ENCODE results near the gene CCNY. TPM values are rescaled to one million over a fixed set of nuclear protein-coding genes. Genes with fewer than 3 reads are reported as not detected.

The CCNY gene
- total and polyA plus RNA-seq, 2 of the 4 experiments (the other 2 are of a cell fraction) = 38.0 to 131 TPM

- TF ChIP-seq ELK1 (IDR thresholded peaks at IDR 0.05; ENCODE audit: borderline replicate concordance, low read depth, low read length) (no peak), MXI1 (IDR thresholded peaks at IDR 0.05; ENCODE audit: borderline replicate concordance, low read depth, low read length) (no peak), RAD21 (IDR thresholded peaks at IDR 0.05; ENCODE audit: low read length) (no peak), USF2 (IDR thresholded peaks at IDR 0.05; ENCODE audit: low read depth, low read length) (no peak), FOS (IDR thresholded peaks at IDR 0.05; ENCODE audit: low read depth, low read length) (no peak), CHD1 (IDR thresholded peaks at IDR 0.05; ENCODE audit: low read depth, low read length) (no peak), POLR2A (IDR thresholded peaks at IDR 0.05; ENCODE audit: low read depth, low read length) (no peak), RFX5 (IDR thresholded peaks at IDR 0.05; ENCODE audit: low read depth, low read length) (no peak), CEBPB (IDR thresholded peaks at IDR 0.05; ENCODE audit: low read depth, low read length) (no peak), MAZ (IDR thresholded peaks at IDR 0.05; ENCODE audit: borderline replicate concordance, low read depth, low read length) (no peak), RCOR1 (IDR thresholded peaks at IDR 0.05; ENCODE audit: insufficient replicate concordance, low read length) (no peak), CTCF (conservative IDR thresholded peaks at IDR 0.05; ENCODE audit: low read depth, low read length) (no peak), BHLHE40 (IDR thresholded peaks at IDR 0.05; ENCODE audit: low read depth, low read length) (no peak), MAFK (IDR thresholded peaks at IDR 0.05; ENCODE audit: low read depth, low read length) (no peak), NFE2L2 (IDR thresholded peaks at IDR 0.05; ENCODE audit: low read depth, low read length) (no peak), SMC3 (IDR thresholded peaks at IDR 0.05; ENCODE audit: low read depth, low read length) (no peak)
- POLR2A ChIA-PET (ENCODE audit: unreplicated experiment) = no interaction called here
- Histone ChIP-seq H3K79me1 (ENCODE audit: low read depth in 1 of 2, low read length in 2 of 2) (no peaks in the 10 kb centered on the region), H2BK20ac (ENCODE audit: low read depth, low read length) (no peak overlapping the region), H4K20me1 (ENCODE audit: insufficient read depth, low read length) (peaks cover 4% of the 10 kb centered on the region; the same call in 1 of the 2 replicates), H2AFZ (replicated peaks; ENCODE audit: low read length, poor library complexity) (no peak overlapping the region), H3K9me3 (ENCODE audit: control insufficient read depth, insufficient read depth, low read length) (no peaks in the 10 kb centered on the region), H3K27ac (ENCODE audit: insufficient read depth, low read length) (no peak overlapping the region), H3K27me3 (ENCODE audit: control insufficient read depth, insufficient read depth, low read length) (peaks cover 12% of the 10 kb centered on the region), H3K9ac (ENCODE audit: low read depth, low read length) (no peak overlapping the region), H3K4me2 (ENCODE audit: low read depth, low read length) (no peak overlapping the region), H2BK120ac (ENCODE audit: low read depth, low read length) (no peak overlapping the region), H3K4me1 (ENCODE audit: control insufficient read depth, insufficient read depth, low read length) (peaks cover 5% of the 10 kb centered on the region; the same call in 1 of the 2 replicates), H4K91ac (ENCODE audit: insufficient read depth, low read depth, low read length) (no peak overlapping the region), H3K4ac (ENCODE audit: low read depth, low read length) (no peak overlapping the region), H3K14ac (replicated peaks; ENCODE audit: low read depth, low read length) (no peak overlapping the region), H2BK15ac (ENCODE audit: low read depth, low read length) (no peak overlapping the region), H3K36me3 (ENCODE audit: control insufficient read depth, insufficient read depth, low read length) (peaks cover 2% of the 10 kb centered on the region; the same call in 1 of the 2 replicates), H3K18ac (ENCODE audit: low read depth, low read length) (no peak overlapping the region), H3K56ac (ENCODE audit: extremely low read depth, insufficient read depth, low read length) (no peak overlapping the region), H3K4me3 (ENCODE audit: insufficient read depth, low read depth, low read length) (no peak overlapping the region), H3K9me1 (ENCODE audit: insufficient read depth, low read length) (peaks cover 5% of the 10 kb centered on the region), H4K5ac (ENCODE audit: low read depth, low read length) (no peak overlapping the region), H2BK5ac (ENCODE audit: low read depth, low read length, poor library complexity, severe bottlenecking) (no peak overlapping the region), H3K23ac (ENCODE audit: low read depth, low read length) (no peak overlapping the region), H2AK9ac (replicated peaks; ENCODE audit: low read depth, low read length, poor library complexity) (no peak overlapping the region), H2AK5ac (ENCODE audit: low read depth, low read length) (no peak overlapping the region), H4K8ac (ENCODE audit: low read depth in 2 of 2, low read length in 2 of 2) (no peak overlapping the region)
- no TSS peak for BruUV-seq (replicated peaks)
- 34% methylated on average over 3 of the region's 12 CpGs; no CpG with 5 or more reads in 1 of the 2 experiments for WGBS, 2 experiments (ENCODE audit: extremely low coverage in 2 of 2, insufficient read length in 1 of 2)
- ATAC-seq (ENCODE audit: low read depth) (no peak), DNase-seq (no peak)
- dilution Hi-C loops (cut with HindIII; ENCODE audit: low sequenced_read_pairs, unreplicated experiment) (no loop called here), intact Hi-C loops (cut with micrococcal nuclease) (no loop called here), in situ Hi-C loops (cut with MboI; ENCODE audit: low sequenced_read_pairs) (no loop called here)
- CTCF ChIA-PET = interaction anchor here (0.6 kb wide), 1 partner anchor 1673 kb away, joined by 3 read pairs; no protein-coding TSS in a partner anchor
Observed at GRCh38 chr10:35579726-35580422, 243.6 kb downstream of the CCNY start.
